22Rv1 (cell line): Measurements from ENCODE around the gene ADAMTS2.

ENCODE experiments used
- H3K27ac ChIP-seq: fragments of 450-650 bp; 2 replicates; pipeline ENCODE4 v1.5.1; 2017
- CTCF ChIP-seq: fragments of 450-650 bp; IDR thresholded peaks from 2 replicates; pipeline ENCODE4 v1.5.1; 2017; ENCODE audit warnings: mild to moderate bottlenecking
- ZFX ChIP-seq: fragments of 450-650 bp; IDR thresholded peaks from 2 replicates; pipeline ENCODE4 v1.6.1; 2017; ENCODE audit warnings: antibody characterized with exemption, borderline replicate concordance

The ADAMTS2 gene

GRCh38 chr5:179237770-179238627 is 107.3 kb downstream of the ADAMTS2 start:
- H3K27ac ChIP-seq, result no peak overlapping the region
- TF ChIP-seq ZFX, result no peak
- no peak for TF ChIP-seq CTCF

GRCh38 chr5:179235416-179236400 is 109.6 kb downstream of the ADAMTS2 start:
- no peak overlapping the region for H3K27ac ChIP-seq
- TF ChIP-seq ZFX (no peak), CTCF (no peak)

GRCh38 chr5:179234563-179235135 is 110.6 kb downstream of the ADAMTS2 start:
- TF ChIP-seq ZFX (no peak), CTCF (no peak)

DNA sequence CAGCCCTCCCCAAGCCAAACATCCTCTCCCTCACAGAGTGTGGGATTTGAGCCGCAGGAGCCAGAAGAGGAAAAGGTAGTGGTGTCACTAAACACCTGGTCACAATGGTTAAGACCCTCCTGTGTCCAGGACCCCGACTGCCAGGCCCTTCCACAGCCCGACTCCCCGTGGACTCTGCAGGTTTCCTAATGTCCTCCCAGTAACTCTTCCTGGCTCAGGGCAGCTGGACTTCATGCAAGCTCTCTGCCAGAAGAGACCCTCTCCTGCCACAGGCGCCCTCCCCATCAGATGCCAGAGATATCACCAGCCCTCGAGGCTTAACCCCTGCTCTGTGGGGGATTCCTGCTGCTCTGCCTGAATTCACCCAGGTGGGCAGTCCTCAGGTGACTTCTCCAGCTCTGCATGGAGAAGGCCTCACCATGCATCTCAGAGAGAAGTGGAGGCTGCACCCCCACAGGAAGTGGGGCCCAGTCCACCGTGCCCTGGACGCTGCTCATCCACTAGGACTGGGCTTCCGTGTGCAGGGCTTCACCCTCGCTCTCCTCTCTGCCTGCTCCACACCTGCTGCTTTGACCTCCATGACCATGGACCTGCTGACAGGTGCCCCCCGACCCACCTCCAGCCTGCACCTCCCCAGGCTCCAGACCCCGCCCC is 111.2 kb downstream of the ADAMTS2 start:
- no peak overlapping the region for H3K27ac ChIP-seq
- TF ChIP-seq ZFX (no peak), CTCF (no peak)

More at GRCh38 chr5:179234563-179235135, 110.6 kb downstream of the ADAMTS2 start:
- H3K27ac ChIP-seq, result no peak overlapping the region

DNA sequence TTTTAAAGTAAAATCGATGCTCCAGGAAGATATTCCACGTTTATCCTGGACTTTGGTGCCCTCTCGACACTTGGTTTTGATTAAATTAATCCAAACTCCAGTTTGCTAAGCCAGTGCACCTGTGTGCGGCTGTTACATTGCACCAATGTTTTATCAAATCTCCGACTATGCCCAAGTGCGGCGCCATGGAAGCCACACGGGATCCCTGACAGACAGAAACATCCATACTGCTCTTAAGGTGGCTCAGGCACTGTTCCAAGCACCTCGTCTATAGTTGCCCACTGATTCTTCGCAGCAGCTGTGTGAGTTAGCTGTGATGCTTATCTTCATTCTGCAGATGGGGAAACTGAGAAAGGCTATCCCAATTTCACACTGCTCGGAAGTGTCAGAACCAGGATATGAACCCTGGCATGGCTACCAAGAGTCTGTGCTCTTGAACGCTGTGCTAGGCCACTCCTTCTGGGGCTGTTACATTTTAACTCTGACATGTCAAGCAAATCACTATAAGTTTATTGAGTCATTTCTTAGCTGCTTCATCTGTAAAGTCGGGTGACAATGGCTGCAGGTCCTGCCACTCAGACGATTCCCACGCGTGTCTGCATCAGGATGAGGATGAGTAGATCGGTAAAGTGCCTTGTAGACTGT is 113.0 kb downstream of the ADAMTS2 start:
- TF ChIP-seq CTCF (no peak), ZFX (no peak)
- H3K27ac ChIP-seq, result no peak overlapping the region

DNA sequence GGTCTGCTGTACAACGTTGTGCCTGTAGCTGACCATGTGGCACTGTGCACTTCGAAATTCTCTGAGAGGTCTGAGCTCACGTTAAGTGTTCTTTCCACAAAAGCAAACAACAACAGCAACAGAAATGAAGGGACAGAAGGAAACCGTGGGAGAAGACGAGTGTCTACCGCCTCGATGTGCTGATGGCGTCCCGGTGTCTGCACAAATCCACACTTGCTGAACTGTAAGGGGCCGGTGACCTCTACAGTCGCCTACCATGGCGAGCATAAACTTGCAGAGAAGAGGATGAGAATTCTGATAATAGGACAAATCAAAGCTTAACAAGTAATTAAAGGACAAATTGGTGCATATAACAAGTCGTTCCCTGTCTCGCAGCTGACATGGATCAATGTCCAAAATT is 114.0 kb downstream of the ADAMTS2 start:
- TF ChIP-seq CTCF (no peak), ZFX (no peak)
- no peak overlapping the region for H3K27ac ChIP-seq
